Measurements from ENCODE around the gene TXN2. TPM values are rescaled to one million over a fixed set of nuclear protein-coding genes. Genes with fewer than 3 reads are reported as not detected.

TXN2 gene
- total and polyA plus RNA-seq, 2 of the 4 experiments (the other 2 are of a cell fraction), result 49.6 to 166 TPM

DNA sequence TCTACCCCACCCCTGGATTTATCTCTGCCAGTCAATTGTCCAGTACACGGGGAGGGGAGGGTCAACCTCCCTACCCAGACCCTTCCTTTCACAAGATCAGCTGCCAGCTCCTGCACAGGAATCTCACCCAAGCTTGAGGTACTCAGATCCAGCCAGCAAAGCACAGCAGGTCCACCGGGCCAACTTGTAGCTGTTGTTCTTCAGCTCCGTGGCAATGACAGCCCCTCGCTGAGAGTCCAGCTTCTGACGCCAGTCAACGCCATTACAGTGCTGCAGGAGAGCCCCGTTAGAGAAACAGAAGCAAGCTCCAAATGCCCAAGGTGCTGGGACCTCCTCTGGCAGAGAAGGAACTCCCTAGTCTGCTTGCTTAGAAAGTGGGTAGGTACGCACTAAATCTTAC lies 30.9 kb upstream of the TXN2 start:
- no peak overlapping the region for H3K23ac ChIP-seq (ENCODE audit: low read depth, low read length)
- H2BK5ac ChIP-seq (ENCODE audit: low read depth, low read length, poor library complexity, severe bottlenecking), result no peak overlapping the region
- in situ Hi-C loops (cut with MboI; ENCODE audit: low sequenced_read_pairs) (loop anchor here (25.0 kb wide), 1 partner anchor 1200 kb away; no protein-coding TSS in a partner anchor), dilution Hi-C loops (cut with HindIII; ENCODE audit: low sequenced_read_pairs, unreplicated experiment) (no loop called here), intact Hi-C loops (cut with micrococcal nuclease) (no loop called here)
- H3K9me3 ChIP-seq (ENCODE audit: control insufficient read depth, insufficient read depth, low read length), result no peaks in the 10 kb centered on the region
- H3K4ac ChIP-seq (ENCODE audit: low read depth, low read length), result no peak overlapping the region
- BruUV-seq (replicated peaks), result no TSS peak
- H3K9me1 ChIP-seq (ENCODE audit: insufficient read depth, low read length), result peaks cover 6% of the 10 kb centered on the region
- peaks cover 59% of the 10 kb centered on the region for H3K36me3 ChIP-seq (ENCODE audit: control insufficient read depth, insufficient read depth, low read length)
- no peak overlapping the region for H2AFZ ChIP-seq (replicated peaks; ENCODE audit: low read length, poor library complexity)
- no peaks in the 10 kb centered on the region for H3K27me3 ChIP-seq (ENCODE audit: control insufficient read depth, insufficient read depth, low read length)
- no peak overlapping the region for H2BK20ac ChIP-seq (ENCODE audit: low read depth, low read length)
- H3K4me3 ChIP-seq (ENCODE audit: insufficient read depth, low read depth, low read length), result no peak overlapping the region
- TF ChIP-seq MAZ (IDR thresholded peaks at IDR 0.05; ENCODE audit: borderline replicate concordance, low read depth, low read length), result no peak
- TF ChIP-seq NFE2L2 (IDR thresholded peaks at IDR 0.05; ENCODE audit: low read depth, low read length), result no peak
- no peak for TF ChIP-seq BHLHE40 (IDR thresholded peaks at IDR 0.05; ENCODE audit: low read depth, low read length)
- TF ChIP-seq, protein P1, sequence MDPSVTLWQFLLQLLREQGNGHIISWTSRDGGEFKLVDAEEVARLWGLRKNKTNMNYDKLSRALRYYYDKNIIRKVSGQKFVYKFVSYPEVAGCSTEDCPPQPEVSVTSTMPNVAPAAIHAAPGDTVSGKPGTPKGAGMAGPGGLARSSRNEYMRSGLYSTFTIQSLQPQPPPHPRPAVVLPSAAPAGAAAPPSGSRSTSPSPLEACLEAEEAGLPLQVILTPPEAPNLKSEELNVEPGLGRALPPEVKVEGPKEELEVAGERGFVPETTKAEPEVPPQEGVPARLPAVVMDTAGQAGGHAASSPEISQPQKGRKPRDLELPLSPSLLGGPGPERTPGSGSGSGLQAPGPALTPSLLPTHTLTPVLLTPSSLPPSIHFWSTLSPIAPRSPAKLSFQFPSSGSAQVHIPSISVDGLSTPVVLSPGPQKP (IDR thresholded peaks at IDR 0.05; ENCODE audit: borderline replicate concordance, low read depth, low read length), result no peak
- no peak for TF ChIP-seq SMC3 (IDR thresholded peaks at IDR 0.05; ENCODE audit: low read depth, low read length)
- TF ChIP-seq MAFK (IDR thresholded peaks at IDR 0.05; ENCODE audit: low read depth, low read length), result no peak
- no peak overlapping the region for H3K9ac ChIP-seq (ENCODE audit: low read depth, low read length)
- no peak overlapping the region for H4K5ac ChIP-seq (ENCODE audit: low read depth, low read length)
- no peak overlapping the region for H3K18ac ChIP-seq (ENCODE audit: low read depth, low read length)
- no peak overlapping the region for H2BK120ac ChIP-seq (ENCODE audit: low read depth, low read length)
- WGBS, 2 experiments (ENCODE audit: extremely low coverage in 2 of 2, insufficient read length in 1 of 2), result 100% methylated on average over 1 of the region's 8 CpGs; no CpG with 5 or more reads in 1 of the 2 experiments
- ATAC-seq (ENCODE audit: low read depth) (no peak), DNase-seq (no peak)
- H3K56ac ChIP-seq (ENCODE audit: extremely low read depth, insufficient read depth, low read length), result no peak overlapping the region
- no peak overlapping the region for H2AK9ac ChIP-seq (replicated peaks; ENCODE audit: low read depth, low read length, poor library complexity)
- H3K14ac ChIP-seq (replicated peaks; ENCODE audit: low read depth, low read length), result no peak overlapping the region
- peaks cover 5 to 14% of the 10 kb centered on the region in 2 experiments; a peak in 3 of 4 replicates for H3K79me1 ChIP-seq (ENCODE audit: low read depth in 1 of 2, low read length in 2 of 2)
- H3K4me2 ChIP-seq (ENCODE audit: low read depth, low read length), result no peak overlapping the region
- ChIA-PET CTCF (no interaction called here), POLR2A (ENCODE audit: unreplicated experiment) (interaction anchor here (0.6 kb wide), 1 partner anchor 261 kb away, joined by 15 read pairs; no protein-coding TSS in a partner anchor)
- H2BK15ac ChIP-seq (ENCODE audit: low read depth, low read length), result no peak overlapping the region
- no peak overlapping the region for H3K27ac ChIP-seq (ENCODE audit: insufficient read depth, low read length)
- peaks cover 38% of the 10 kb centered on the region for H4K20me1 ChIP-seq (ENCODE audit: insufficient read depth, low read length)
- no peak overlapping the region for H4K91ac ChIP-seq (ENCODE audit: insufficient read depth, low read depth, low read length)
- no peaks in the 10 kb centered on the region for H3K4me1 ChIP-seq (ENCODE audit: control insufficient read depth, insufficient read depth, low read length)
- H4K8ac ChIP-seq (ENCODE audit: low read depth in 2 of 2, low read length in 2 of 2), result no peak overlapping the region
- H2AK5ac ChIP-seq (ENCODE audit: low read depth, low read length), result no peak overlapping the region

Data from IMR-90 (cell line).